Measurements from ENCODE around the gene APOBEC3F. TPM values are rescaled to one million over a fixed set of nuclear protein-coding genes. Genes with fewer than 3 reads are reported as not detected.
"Not testable (repeated sequence)": the region's sequence is repeated elsewhere in the genome, so short reads cannot be mapped to it uniquely, and the experiment has no call there.

Gene APOBEC3F
- total RNA-seq, 3 donors from 2014 or later, result 8.3 to 12.3 (median 8.7) TPM

DNA sequence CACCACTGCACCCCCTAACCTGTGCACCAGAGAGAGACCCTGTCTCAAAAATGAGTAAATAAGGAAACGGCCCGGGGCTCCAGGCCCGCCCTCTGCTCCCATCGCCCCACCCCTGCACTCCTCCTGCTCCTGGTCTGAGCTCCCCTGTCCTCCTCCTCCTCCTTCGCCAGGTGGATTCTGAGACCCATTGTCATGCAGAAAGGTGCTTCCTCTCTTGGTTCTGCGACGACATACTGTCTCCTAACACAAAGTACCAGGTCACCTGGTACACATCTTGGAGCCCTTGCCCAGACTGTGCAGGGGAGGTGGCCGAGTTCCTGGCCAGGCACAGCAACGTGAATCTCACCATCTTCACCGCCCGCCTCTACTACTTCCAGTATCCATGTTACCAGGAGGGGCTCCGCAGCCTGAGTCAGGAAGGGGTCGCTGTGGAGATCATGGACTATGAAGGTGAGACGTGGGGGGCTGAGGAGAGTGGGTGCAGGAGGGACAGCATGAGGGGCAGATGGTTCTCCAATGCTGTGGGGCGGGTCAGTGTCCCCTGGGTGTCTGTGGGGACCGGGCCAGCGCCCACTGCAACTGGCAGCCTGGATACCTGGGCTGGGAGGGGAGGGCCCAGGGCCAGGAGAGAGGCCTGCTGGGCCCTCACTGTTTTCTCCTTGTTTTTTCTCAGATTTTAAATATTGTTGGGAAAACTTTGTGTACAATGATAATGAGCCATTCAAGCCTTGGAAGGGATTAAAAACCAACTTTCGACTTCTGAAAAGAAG is 22.9 kb upstream of the APOBEC3F start:
- H3K4me3 Mint-ChIP-seq, result no peak overlapping the region
- no peak for DNase-seq
- H3K36me3 Mint-ChIP-seq (ENCODE audit: insufficient read depth), result peaks cover 5% of the 10 kb centered on the region
- peaks cover 53% of the 10 kb centered on the region for H3K4me1 Mint-ChIP-seq (ENCODE audit: low read depth)
- no peaks in the 10 kb centered on the region for H3K9me3 Mint-ChIP-seq
- H3K27me3 Mint-ChIP-seq (ENCODE audit: low read depth), result no peaks in the 10 kb centered on the region
- no peak for ATAC-seq

- H3K27me3 Mint-ChIP-seq (ENCODE audit: low read depth); DNase-seq; H3K9me3 Mint-ChIP-seq; ATAC-seq: not testable (repeated sequence)
- peaks cover 17% of the 10 kb centered on the region for H3K36me3 Mint-ChIP-seq (ENCODE audit: insufficient read depth)
- peak overlapping the region; percentile 71 for H3K4me3 Mint-ChIP-seq
- H3K4me1 Mint-ChIP-seq (ENCODE audit: low read depth), result peaks cover 53% of the 10 kb centered on the region
Observed at GRCh38 chr22:39020021-39020651, 20.5 kb upstream of the APOBEC3F start.

DNA sequence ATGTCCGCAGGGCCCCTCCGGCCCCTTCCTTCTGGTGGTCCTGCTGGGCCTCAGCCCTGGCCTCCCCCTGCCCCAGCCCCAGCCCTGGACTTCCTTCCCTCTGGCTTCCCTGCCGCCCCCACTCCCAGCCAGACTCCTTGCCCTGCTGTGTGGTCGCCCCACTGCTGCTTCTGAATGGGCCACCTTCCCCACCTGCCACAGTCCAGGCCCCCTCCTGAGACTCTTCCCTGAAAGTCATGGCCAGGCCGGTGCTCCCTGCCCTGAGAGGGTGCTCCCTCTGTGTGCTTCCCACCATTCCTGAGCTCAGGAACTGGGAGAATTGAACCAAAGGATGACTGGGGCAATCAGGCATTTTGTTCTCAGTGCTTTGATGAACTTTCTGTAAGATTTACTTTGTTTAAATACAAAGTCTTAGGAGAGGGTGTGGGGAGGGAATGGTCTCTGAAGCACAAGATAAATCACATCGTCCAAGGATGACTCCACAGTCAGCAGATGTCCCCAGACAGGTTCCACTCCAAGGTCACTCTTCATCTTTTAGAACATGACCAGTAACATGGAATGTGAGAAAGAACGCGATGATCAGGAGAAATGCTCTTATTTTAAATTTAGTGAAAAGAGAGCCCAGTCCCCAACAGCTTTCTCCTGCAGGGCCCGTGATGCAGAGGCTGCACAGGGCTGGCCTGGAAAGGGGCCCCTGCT is 19.0 kb upstream of the APOBEC3F start:
- peaks cover 55% of the 10 kb centered on the region for H3K4me1 Mint-ChIP-seq (ENCODE audit: low read depth)
- ATAC-seq, result no peak

GRCh38 chr22:39024519-39025308 is 15.9 kb upstream of the APOBEC3F start:
- ATAC-seq (no peak), DNase-seq (no peak)
- H3K36me3 Mint-ChIP-seq (ENCODE audit: insufficient read depth), result peaks cover 18% of the 10 kb centered on the region
- peaks cover 50% of the 10 kb centered on the region for H3K4me1 Mint-ChIP-seq (ENCODE audit: low read depth)
- no peaks in the 10 kb centered on the region for H3K27me3 Mint-ChIP-seq (ENCODE audit: low read depth)
- no peaks in the 10 kb centered on the region for H3K9me3 Mint-ChIP-seq
- peak overlapping the region; percentile 57 for H3K4me3 Mint-ChIP-seq

More for the DNA sequence above, 19.0 kb upstream of the APOBEC3F start:
- Mint-ChIP-seq H3K4me3 (peak overlapping the region; percentile 94), H3K27me3 (ENCODE audit: low read depth) (no peaks in the 10 kb centered on the region), H3K9me3 (no peaks in the 10 kb centered on the region), H3K36me3 (ENCODE audit: insufficient read depth) (peaks cover 18% of the 10 kb centered on the region)
- no peak for DNase-seq

GRCh38 chr22:39026509-39027150 is 14.0 kb upstream of the APOBEC3F start:
- Mint-ChIP-seq H3K36me3 (ENCODE audit: insufficient read depth) (peaks cover 18% of the 10 kb centered on the region), H3K9me3 (no peaks in the 10 kb centered on the region), H3K27me3 (ENCODE audit: low read depth) (no peaks in the 10 kb centered on the region), H3K4me1 (ENCODE audit: low read depth) (peaks cover 45% of the 10 kb centered on the region), H3K4me3 (no peak overlapping the region)
- ATAC-seq (no peak), DNase-seq (no peak)

DNA sequence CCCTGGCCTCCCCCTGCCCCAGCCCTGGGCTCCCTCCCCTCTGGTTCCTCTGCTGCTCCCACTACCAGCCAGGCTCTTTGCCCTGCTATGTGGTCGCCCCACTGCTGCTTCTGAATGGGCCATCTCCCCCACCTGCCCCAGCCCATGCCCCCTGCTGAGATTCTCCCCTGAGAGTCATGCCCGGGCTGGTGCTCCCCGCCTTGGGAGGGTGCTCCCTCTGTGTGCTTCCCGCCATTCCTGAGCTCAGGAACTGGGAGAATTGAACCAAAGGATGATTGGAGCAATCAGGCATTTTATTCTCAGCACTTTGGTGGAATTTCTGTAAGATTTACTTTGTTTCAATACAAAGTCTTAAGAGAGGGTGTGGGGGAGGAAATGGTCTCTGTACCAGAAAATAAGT is 12.9 kb upstream of the APOBEC3F start:
- no peak overlapping the region for H3K4me3 Mint-ChIP-seq
- ATAC-seq (no peak), DNase-seq (no peak)
- no peaks in the 10 kb centered on the region for H3K9me3 Mint-ChIP-seq
- no peaks in the 10 kb centered on the region for H3K27me3 Mint-ChIP-seq (ENCODE audit: low read depth)
- peaks cover 18% of the 10 kb centered on the region for H3K36me3 Mint-ChIP-seq (ENCODE audit: insufficient read depth)
- H3K4me1 Mint-ChIP-seq (ENCODE audit: low read depth), result peaks cover 35% of the 10 kb centered on the region

DNA sequence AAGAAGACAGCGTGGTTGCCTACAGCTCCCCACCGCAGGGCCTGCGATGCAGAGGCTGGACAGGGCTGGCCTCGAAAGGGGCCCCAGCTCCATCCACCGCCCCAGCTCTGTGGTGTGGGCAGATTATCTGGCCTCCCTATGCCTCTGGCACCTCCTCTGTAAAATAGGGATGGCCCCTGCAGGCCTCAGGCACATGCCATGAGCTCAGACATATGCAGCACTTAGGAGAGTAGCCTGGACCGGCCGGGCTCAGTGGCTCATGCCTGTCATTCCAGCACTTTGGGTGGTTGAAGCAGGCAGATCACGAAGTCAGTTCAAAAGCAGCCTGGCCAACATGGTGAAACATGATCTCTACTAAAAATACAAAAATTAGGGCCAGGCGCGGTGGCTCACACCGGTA is 12.4 kb upstream of the APOBEC3F start:
- peaks cover 18% of the 10 kb centered on the region for H3K36me3 Mint-ChIP-seq (ENCODE audit: insufficient read depth)
- ATAC-seq (no peak), DNase-seq (no peak)
- H3K27me3 Mint-ChIP-seq (ENCODE audit: low read depth), result no peaks in the 10 kb centered on the region
- H3K9me3 Mint-ChIP-seq, result no peaks in the 10 kb centered on the region
- H3K4me1 Mint-ChIP-seq (ENCODE audit: low read depth), result peaks cover 33% of the 10 kb centered on the region
- H3K4me3 Mint-ChIP-seq, result no peak overlapping the region

DNA sequence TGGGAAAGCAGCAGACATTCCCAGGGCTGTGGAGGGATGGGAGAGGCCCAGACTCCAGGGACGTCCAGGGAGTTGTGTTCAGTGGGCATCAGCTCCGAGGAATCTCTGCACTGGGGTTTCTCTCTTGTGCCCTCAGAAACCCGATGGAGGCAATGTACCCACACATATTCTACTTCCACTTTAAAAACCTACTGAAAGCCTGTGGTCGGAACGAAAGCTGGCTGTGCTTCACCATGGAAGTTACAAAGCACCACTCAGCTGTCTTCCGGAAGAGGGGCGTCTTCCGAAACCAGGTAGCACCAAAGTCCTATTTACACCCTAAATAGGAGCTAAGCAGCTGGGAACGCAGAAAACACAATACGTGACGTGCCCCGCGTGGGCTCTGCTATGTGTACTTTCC is 11.4 kb upstream of the APOBEC3F start:
- no peak overlapping the region for H3K4me3 Mint-ChIP-seq
- ATAC-seq (no peak), DNase-seq (no peak)
- peaks cover 10% of the 10 kb centered on the region for H3K36me3 Mint-ChIP-seq (ENCODE audit: insufficient read depth)
- H3K27me3 Mint-ChIP-seq (ENCODE audit: low read depth), result no peaks in the 10 kb centered on the region
- peaks cover 24% of the 10 kb centered on the region for H3K4me1 Mint-ChIP-seq (ENCODE audit: low read depth)
- no peaks in the 10 kb centered on the region for H3K9me3 Mint-ChIP-seq

DNA sequence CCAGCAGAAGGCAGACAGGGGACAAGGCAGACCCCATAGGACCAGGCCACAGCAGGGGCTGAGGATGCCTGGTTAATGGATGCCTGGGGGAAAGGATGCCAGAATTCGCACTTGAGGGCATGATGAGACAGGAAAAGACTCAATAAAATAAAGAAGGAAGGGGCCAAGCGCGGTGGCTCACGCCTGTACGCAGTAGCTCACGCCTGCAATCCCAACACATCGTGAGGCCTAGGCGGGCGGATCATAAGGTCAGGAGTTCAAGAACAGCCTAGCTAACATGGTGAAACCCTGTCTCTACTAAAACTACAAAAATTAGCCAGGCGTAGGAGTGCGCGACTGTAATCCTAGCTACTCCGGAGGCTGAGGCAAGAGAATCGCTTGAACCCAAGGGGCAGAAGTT is 10.0 kb upstream of the APOBEC3F start:
- H3K27me3 Mint-ChIP-seq (ENCODE audit: low read depth), result no peaks in the 10 kb centered on the region
- H3K4me1 Mint-ChIP-seq (ENCODE audit: low read depth), result peaks cover 10% of the 10 kb centered on the region
- H3K9me3 Mint-ChIP-seq, result no peaks in the 10 kb centered on the region
- peaks cover 4% of the 10 kb centered on the region for H3K36me3 Mint-ChIP-seq (ENCODE audit: insufficient read depth)
- DNase-seq, result no peak
- no peak overlapping the region for H3K4me3 Mint-ChIP-seq
- no peak for ATAC-seq

- not testable (repeated sequence) for H3K36me3 Mint-ChIP-seq (ENCODE audit: insufficient read depth); H3K4me1 Mint-ChIP-seq (ENCODE audit: low read depth); ATAC-seq; H3K4me3 Mint-ChIP-seq; H3K27me3 Mint-ChIP-seq (ENCODE audit: low read depth); DNase-seq; H3K9me3 Mint-ChIP-seq
Observed at GRCh38 chr22:39031434-39032295, 9.0 kb upstream of the APOBEC3F start.

DNA sequence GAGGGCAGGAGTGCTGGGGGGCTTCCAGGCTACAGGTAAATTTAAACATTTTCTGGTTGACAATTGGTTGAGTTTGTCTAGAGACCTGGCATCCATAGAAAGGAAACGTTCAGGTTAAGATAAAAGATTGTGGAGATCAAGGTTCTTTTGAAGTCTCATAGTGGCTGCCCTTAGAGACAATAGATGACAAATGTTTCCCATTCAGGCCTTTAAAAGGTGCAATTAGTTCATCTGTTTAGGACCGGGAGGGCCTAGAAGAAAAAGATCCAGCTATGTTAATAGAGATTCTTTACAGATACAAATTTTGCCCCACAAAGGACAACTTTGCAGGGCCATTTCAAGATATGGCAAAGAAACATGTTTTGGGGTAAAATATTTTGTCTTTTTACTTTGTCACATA is 3.6 kb upstream of the APOBEC3F start:
- not testable (repeated sequence) for DNase-seq; H3K4me3 Mint-ChIP-seq; H3K9me3 Mint-ChIP-seq; ATAC-seq; H3K36me3 Mint-ChIP-seq (ENCODE audit: insufficient read depth); H3K27me3 Mint-ChIP-seq (ENCODE audit: low read depth)
- peaks cover 31% of the 10 kb centered on the region for H3K4me1 Mint-ChIP-seq (ENCODE audit: low read depth)

- no peaks in the 10 kb centered on the region for H3K27me3 Mint-ChIP-seq (ENCODE audit: low read depth)
- peaks cover 41% of the 10 kb centered on the region for H3K4me1 Mint-ChIP-seq (ENCODE audit: low read depth)
- H3K9me3 Mint-ChIP-seq, result no peaks in the 10 kb centered on the region
- peaks cover 4% of the 10 kb centered on the region for H3K36me3 Mint-ChIP-seq (ENCODE audit: insufficient read depth)
- no peak for ATAC-seq
- DNase-seq, result no peak
- peak overlapping the region; percentile 71 for H3K4me3 Mint-ChIP-seq
Observed at GRCh38 chr22:39039306-39040126, 1.1 kb upstream of the APOBEC3F start.

Measured in activated T-cell treated with anti-CD3 and anti-CD28 coated beads, Interleukin-2, amount 50 U/mL, for 4 hours (primary cell).